HG02852 (cell line): ENCODE results near the gene SPRY2.
"Not testable (repeated sequence)": the region's sequence is repeated elsewhere in the genome, so short reads cannot be mapped to it uniquely, and the experiment has no call there.

Experiments used
- ATAC-seq: cut with Tn5 transposase; IDR thresholded peaks from one replicate; pipeline ENCODE4 v1.9.1; 2021; ENCODE audit warnings: mild to moderate bottlenecking, moderate library complexity; ENCODE audit not compliant: unreplicated experiment

SPRY2 gene

GRCh38 chr13:80355496-80356094 is 14.7 kb upstream of the SPRY2 start:
- not testable (repeated sequence) for ATAC-seq

GRCh38 chr13:80348750-80349149 is 7.8 kb upstream of the SPRY2 start:
- no peak for ATAC-seq

GRCh38 chr13:80348314-80348713 is 7.4 kb upstream of the SPRY2 start:
- ATAC-seq = no peak

GRCh38 chr13:80345771-80346510 is 5.0 kb upstream of the SPRY2 start:
- no peak for ATAC-seq

GRCh38 chr13:80344032-80344431 is 3.1 kb upstream of the SPRY2 start:
- ATAC-seq = not testable (repeated sequence)

- peak; percentile 67 for ATAC-seq
Observed at GRCh38 chr13:80342471-80343371, 1.8 kb upstream of the SPRY2 start.

GRCh38 chr13:80341756-80342370 is 937 bp upstream of the SPRY2 start:
- no peak for ATAC-seq

GRCh38 chr13:80340651-80341100 is 250 bp downstream of the SPRY2 start:
- peak; percentile 21 for ATAC-seq

GRCh38 chr13:80339912-80340650 is 845 bp downstream of the SPRY2 start:
- no peak for ATAC-seq

- no peak for ATAC-seq
Observed at GRCh38 chr13:80339563-80339911, 1.4 kb downstream of the SPRY2 start.

- no peak for ATAC-seq
Observed at GRCh38 chr13:80338781-80339562, 2.0 kb downstream of the SPRY2 start.

GRCh38 chr13:80337288-80338081 is 3.4 kb downstream of the SPRY2 start:
- ATAC-seq = no peak

- ATAC-seq = no peak
Observed at GRCh38 chr13:80336776-80337287, 4.1 kb downstream of the SPRY2 start.

GRCh38 chr13:80336370-80336769 is 4.6 kb downstream of the SPRY2 start:
- no peak for ATAC-seq

- ATAC-seq = no peak
Observed at GRCh38 chr13:80334597-80335260, 6.2 kb downstream of the SPRY2 start.

GRCh38 chr13:80331984-80332383 is 8.9 kb downstream of the SPRY2 start:
- no peak for ATAC-seq

- ATAC-seq = no peak
Observed at GRCh38 chr13:80329250-80329649, 11.7 kb downstream of the SPRY2 start.

- no peak for ATAC-seq
Observed at GRCh38 chr13:80319004-80319403, 21.9 kb downstream of the SPRY2 start.
